Fibroblast of villous mesenchyme (primary cell): ENCODE data around the gene CLCN5. TPM values are rescaled to one million over a fixed set of nuclear protein-coding genes. Genes with fewer than 3 reads are reported as not detected.

Source experiments
- DNase-seq: peaks from one replicate; pipeline ENCODE4 v3.0.0-alpha.2; 2010; ENCODE audit warnings: low read depth
- H3K4me3 ChIP-seq: 2 replicates; pipeline ENCODE4 v1.5.1; 2011; ENCODE audit warnings: low read depth, mild to moderate bottlenecking, low read length
- total RNA-seq: library from RNA; depleted of rRNA; stranded (reverse); fragments of >200 nt; gene quantifications from 2 replicates; pipeline ENCODE4 v1.2.3, GENCODE V29; 2012
- TF ChIP-seq, protein P1 (sequence below): IDR thresholded peaks from 2 replicates; pipeline ENCODE4 v1.5.1; 2012; ENCODE audit warnings: low read depth, mild to moderate bottlenecking, low read length; ENCODE audit not compliant: insufficient read depth

CLCN5 gene
- total RNA-seq, 1 donor: 12.5 TPM

DNA sequence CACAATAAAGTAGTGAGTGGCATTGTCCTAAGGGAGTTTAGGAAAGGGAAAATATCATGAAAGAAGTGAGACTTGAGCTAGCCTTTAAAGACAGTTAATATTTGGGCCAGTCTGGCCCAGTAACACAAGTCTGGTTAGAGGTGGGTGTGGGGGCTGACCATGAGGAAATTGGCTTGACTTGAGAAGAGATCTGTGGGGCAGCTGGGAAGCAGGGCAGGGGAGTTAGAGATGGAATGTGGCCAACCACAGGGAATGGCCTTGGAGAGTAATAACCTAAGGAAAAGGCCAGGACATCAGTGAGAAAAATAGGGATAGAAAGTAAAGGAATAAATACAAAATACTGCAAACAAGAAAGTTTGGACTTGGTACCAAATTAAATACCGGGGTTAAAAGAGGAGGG is 71.3 kb downstream of the CLCN5 start:
- no peak for DNase-seq
- TF ChIP-seq, protein P1, sequence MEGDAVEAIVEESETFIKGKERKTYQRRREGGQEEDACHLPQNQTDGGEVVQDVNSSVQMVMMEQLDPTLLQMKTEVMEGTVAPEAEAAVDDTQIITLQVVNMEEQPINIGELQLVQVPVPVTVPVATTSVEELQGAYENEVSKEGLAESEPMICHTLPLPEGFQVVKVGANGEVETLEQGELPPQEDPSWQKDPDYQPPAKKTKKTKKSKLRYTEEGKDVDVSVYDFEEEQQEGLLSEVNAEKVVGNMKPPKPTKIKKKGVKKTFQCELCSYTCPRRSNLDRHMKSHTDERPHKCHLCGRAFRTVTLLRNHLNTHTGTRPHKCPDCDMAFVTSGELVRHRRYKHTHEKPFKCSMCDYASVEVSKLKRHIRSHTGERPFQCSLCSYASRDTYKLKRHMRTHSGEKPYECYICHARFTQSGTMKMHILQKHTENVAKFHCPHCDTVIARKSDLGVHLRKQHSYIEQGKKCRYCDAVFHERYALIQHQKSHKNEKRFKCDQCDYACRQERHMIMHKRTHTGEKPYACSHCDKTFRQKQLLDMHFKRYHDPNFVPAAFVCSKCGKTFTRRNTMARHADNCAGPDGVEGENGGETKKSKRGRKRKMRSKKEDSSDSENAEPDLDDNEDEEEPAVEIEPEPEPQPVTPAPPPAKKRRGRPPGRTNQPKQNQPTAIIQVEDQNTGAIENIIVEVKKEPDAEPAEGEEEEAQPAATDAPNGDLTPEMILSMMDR: no peak
- H3K4me3 ChIP-seq: no peak overlapping the region

DNA sequence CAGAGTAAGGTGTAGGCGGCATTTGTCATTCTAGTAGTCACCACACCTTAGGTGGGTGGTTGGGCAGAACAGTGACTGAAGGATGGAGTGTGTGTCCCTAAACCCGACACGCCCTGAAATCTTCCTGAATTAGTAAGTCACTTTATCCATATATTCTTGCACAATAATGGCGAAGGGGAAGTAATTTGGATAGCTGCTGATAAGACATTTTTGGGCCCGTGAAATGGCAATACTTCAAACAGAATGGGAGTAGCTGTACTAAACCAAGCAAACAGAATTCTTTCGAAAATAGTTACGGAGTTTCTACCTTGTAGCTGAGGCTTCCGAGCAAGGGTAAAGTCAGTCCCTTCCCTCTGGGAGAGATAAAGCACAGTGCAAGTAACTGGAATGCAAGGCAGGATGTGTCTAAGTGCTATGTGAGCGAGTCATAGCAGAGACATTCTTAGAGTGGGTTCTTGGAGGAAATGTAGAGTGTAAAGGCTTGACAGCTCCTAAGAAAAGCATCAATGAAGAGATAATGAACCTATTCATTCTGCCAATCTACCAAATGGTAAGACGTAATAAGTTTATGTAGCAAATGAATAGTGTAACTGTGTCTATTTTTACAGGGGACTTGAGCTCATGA is 72.8 kb downstream of the CLCN5 start:
- DNase-seq: peak; percentile 50
- TF ChIP-seq, protein P1: no peak
- H3K4me3 ChIP-seq: no peak overlapping the region

DNA sequence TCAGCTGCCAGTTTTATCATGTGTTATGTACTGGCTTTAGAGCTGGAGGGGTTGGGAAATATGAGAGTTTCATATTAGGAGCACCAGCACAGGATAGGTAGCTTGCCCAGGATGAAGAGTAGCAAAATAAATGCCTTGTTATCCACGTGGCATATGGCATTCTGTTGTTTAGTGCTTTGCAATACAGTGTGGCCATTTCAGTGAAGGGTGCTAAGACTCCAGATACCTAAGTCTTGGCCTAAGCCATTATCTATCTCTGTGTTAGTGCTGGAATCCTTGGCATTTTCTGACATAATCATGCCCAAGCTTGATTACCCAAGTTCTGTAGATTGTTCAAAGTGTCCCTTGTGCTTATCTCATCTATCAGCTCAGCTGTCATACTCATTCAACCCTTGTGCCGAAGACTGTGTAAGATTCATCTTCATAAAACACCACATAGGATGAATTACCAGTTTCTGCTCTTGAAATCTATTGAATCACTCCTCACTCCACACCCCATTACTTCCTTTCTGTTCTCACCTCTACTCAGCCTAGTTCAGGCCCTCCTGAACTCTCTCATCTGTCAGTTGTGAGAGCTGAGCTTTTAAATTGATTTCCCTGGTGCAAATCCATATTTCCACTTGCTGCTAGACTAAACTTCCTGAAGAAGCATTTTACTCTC is 73.5 kb downstream of the CLCN5 start:
- TF ChIP-seq, protein P1: no peak
- no peak for DNase-seq
- no peak overlapping the region for H3K4me3 ChIP-seq

DNA sequence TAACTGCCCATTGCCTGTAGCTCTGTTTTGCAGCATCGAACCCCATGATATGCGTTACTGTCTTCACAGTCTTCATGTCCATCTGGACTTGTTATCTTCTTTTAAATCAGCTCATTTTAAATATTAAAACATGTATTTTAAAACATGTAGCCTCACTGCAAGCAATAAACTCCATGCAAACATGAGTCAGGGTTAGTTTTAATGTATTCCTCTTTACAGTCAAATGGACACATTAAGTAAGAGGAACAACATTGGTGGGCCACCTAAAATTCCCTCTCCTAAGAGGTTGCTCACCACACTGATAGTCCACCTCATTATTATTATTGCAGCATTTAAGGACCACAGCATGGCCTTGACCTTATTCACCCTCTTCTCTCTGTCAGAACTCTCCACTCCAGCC is 74.1 kb downstream of the CLCN5 start:
- no peak for DNase-seq
- no peak overlapping the region for H3K4me3 ChIP-seq
- TF ChIP-seq, protein P1: no peak

DNA sequence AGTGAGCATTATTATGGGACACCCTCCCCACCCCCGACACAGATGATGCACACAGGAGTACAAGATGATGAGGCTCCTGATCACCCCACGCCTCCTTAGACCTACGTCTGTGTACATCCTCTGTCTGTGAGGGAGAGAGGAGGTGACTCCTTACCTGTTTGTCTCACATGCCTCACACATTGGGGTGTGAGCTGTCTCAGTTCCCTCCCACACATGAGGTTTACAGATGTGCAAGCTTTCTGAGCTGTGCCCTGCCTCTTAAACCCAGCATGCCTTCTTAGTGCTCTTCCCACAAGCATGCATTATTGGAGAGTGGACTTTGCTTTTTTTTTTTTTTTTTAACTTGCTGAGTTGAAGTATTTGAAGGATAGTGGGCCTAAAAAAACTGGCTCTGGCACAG is 76.7 kb downstream of the CLCN5 start:
- H3K4me3 ChIP-seq: no peak overlapping the region
- TF ChIP-seq, protein P1: no peak
- no peak for DNase-seq

DNA sequence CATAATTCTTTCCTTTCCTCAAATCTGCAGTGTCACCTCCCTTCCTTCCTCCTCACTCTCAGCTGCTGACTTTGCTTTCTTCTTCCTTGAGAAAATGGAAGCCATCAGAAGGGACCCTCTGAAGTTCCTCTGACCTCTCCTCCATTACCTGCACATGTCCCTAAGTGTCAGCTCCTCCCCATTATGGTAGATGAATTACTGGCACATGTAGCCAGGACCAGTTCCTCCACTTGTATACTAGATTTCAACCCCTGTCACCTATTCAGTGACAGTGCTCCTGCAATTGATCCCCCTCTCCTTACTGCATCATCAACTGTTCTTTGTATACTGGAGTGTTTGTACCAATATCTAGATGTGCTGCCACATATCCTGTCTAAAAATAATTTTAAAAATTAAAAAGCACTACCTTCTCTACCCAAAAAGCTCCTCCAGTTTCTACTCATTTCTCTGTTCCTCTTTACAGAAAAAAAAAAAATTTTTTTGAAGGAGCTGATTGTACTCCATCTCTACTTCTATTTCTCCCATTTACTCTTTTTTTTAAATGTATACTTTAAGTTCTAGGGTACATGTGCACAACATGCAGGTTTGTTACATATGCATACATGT is 78.6 kb downstream of the CLCN5 start:
- no peak overlapping the region for H3K4me3 ChIP-seq
- no peak for DNase-seq
- TF ChIP-seq, protein P1: no peak
